Cardiac fibroblast (primary cell): ENCODE results near the gene DUSP6.

Experiments used
- DNase-seq, 2 donors: peaks; one replicate each; pipeline versions ENCODE4 v3.0.0 to v3.0.0-alpha.2; 2010; ENCODE audit warnings: low read depth in 2 of 2
- H3K4me3 ChIP-seq, 2 donors: replicated peaks in 1 of 2; 1 replicate in 1 of 2; 2 replicates in 1 of 2; pipeline ENCODE4 v1.5.1; 2011; ENCODE audit warnings: low read depth in 2 of 2, low read length in 2 of 2, mild to moderate bottlenecking in 2 of 2, moderate library complexity in 1 of 2
- CTCF ChIP-seq: IDR thresholded peaks from one replicate; pipeline ENCODE4 v1.5.1; 2011; ENCODE audit warnings: low read depth, mild to moderate bottlenecking, low read length, inconsistent platforms

Gene DUSP6

GRCh38 chr12:89309815-89310214 lies 42.5 kb downstream of the DUSP6 start:
- no peak for TF ChIP-seq CTCF
- no peak overlapping the region for H3K4me3 ChIP-seq
- no peak for DNase-seq

- no peak for DNase-seq
- no peak for TF ChIP-seq CTCF
- H3K4me3 ChIP-seq: no peak overlapping the region
Measured at GRCh38 chr12:89309440-89309802, 42.9 kb downstream of the DUSP6 start.

- H3K4me3 ChIP-seq: no peak overlapping the region
- no peak for TF ChIP-seq CTCF
- DNase-seq: no peak
Measured at GRCh38 chr12:89307474-89308253, 44.6 kb downstream of the DUSP6 start.

DNA sequence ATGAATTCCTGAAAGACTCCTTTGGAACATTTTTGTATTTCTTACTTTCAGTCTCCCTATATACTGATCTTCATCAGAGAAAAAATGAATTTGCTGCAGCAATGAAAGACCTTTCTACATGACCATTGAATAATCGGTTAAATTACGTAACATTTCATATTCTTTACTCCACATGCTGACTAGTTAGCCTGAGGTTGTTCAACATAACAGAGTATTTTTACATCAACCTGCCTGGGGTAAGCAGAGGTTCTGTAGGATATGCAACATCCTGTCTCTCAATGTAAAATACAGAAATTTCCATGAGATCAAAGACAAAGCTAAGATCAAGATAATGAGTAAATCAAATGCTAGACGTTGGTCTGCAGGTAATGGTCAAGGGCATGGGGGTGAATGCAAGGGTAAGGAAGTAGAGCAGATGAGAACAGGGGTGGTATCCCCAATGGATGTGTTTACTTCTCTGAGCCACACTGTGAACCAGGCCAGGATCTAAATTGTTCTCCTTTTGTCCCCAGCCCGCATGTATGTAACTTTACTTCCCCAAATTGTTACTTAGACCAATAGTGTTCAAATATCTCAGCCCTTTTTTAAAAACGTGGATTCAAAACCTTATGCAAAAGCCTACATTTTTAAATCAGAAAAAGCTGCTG lies 45.4 kb downstream of the DUSP6 start:
- TF ChIP-seq CTCF: no peak
- no peak overlapping the region for H3K4me3 ChIP-seq
- DNase-seq: no peak

- H3K4me3 ChIP-seq: no peak overlapping the region
- TF ChIP-seq CTCF: no peak
- no peak for DNase-seq
Measured at GRCh38 chr12:89305373-89305772, 46.9 kb downstream of the DUSP6 start.

- no peak for DNase-seq
- no peak for TF ChIP-seq CTCF
Measured at GRCh38 chr12:89299931-89300330, 52.4 kb downstream of the DUSP6 start.

More at GRCh38 chr12:89299931-89300330, 52.4 kb downstream of the DUSP6 start:
- H3K4me3 ChIP-seq: no peak overlapping the region
